ENCODE measurements around the gene HTRA2. TPM values are rescaled to one million over a fixed set of nuclear protein-coding genes. Genes with fewer than 3 reads are reported as not detected.

Gene HTRA2
- total RNA-seq, 1 donor from 2014 or later, result 25.7 TPM

GRCh38 chr2:74571058-74571457 lies 41.3 kb downstream of the HTRA2 start:
- DNase-seq (ENCODE audit: low spot score in 2 of 2, unreplicated experiment in 2 of 2), result no peak
- no peak for TF ChIP-seq CTCF (IDR thresholded peaks at IDR 0.05; ENCODE audit: unreplicated experiment)
- Mint-ChIP-seq H3K36me3 (peaks cover 3% of the 10 kb centered on the region), H3K4me3 (no peak overlapping the region), H3K4me1 (peaks cover 3% of the 10 kb centered on the region), H3K9me3 (no peaks in the 10 kb centered on the region), H3K27me3 (ENCODE audit: low read depth) (peaks cover 5% of the 10 kb centered on the region), H3K27ac (no peak overlapping the region)

- H3K27me3 Mint-ChIP-seq (ENCODE audit: low read depth), result peaks cover 5% of the 10 kb centered on the region
- peaks cover 3% of the 10 kb centered on the region for H3K4me1 Mint-ChIP-seq
- no peak overlapping the region for H3K27ac Mint-ChIP-seq
- no peak for DNase-seq (ENCODE audit: low spot score in 2 of 2, unreplicated experiment in 2 of 2)
- H3K4me3 Mint-ChIP-seq, result no peak overlapping the region
- TF ChIP-seq CTCF (IDR thresholded peaks at IDR 0.05; ENCODE audit: unreplicated experiment), result no peak
- peaks cover 3% of the 10 kb centered on the region for H3K36me3 Mint-ChIP-seq
- no peaks in the 10 kb centered on the region for H3K9me3 Mint-ChIP-seq
Measured at GRCh38 chr2:74572178-74572925, 42.6 kb downstream of the HTRA2 start.

- TF ChIP-seq CTCF (IDR thresholded peaks at IDR 0.05; ENCODE audit: unreplicated experiment), result no peak
- no peak overlapping the region for H3K4me3 Mint-ChIP-seq
- no peaks in the 10 kb centered on the region for H3K4me1 Mint-ChIP-seq
- no peaks in the 10 kb centered on the region for H3K27me3 Mint-ChIP-seq (ENCODE audit: low read depth)
- no peaks in the 10 kb centered on the region for H3K36me3 Mint-ChIP-seq
- no peak for DNase-seq (ENCODE audit: low spot score in 2 of 2, unreplicated experiment in 2 of 2)
- H3K27ac Mint-ChIP-seq, result no peak overlapping the region
- H3K9me3 Mint-ChIP-seq, result no peaks in the 10 kb centered on the region
Measured at GRCh38 chr2:74573747-74574562, 44.2 kb downstream of the HTRA2 start.

GRCh38 chr2:74575320-74575719 lies 45.6 kb downstream of the HTRA2 start:
- H3K9me3 Mint-ChIP-seq, result no peaks in the 10 kb centered on the region
- DNase-seq (ENCODE audit: low spot score in 2 of 2, unreplicated experiment in 2 of 2), result no peak
- no peak overlapping the region for H3K4me3 Mint-ChIP-seq
- H3K4me1 Mint-ChIP-seq, result no peaks in the 10 kb centered on the region
- H3K27ac Mint-ChIP-seq, result no peak overlapping the region
- no peak for TF ChIP-seq CTCF (IDR thresholded peaks at IDR 0.05; ENCODE audit: unreplicated experiment)
- H3K27me3 Mint-ChIP-seq (ENCODE audit: low read depth), result no peaks in the 10 kb centered on the region
- H3K36me3 Mint-ChIP-seq, result no peaks in the 10 kb centered on the region

GRCh38 chr2:74576211-74576862 lies 46.6 kb downstream of the HTRA2 start:
- no peaks in the 10 kb centered on the region for H3K4me1 Mint-ChIP-seq
- no peaks in the 10 kb centered on the region for H3K36me3 Mint-ChIP-seq
- TF ChIP-seq CTCF (IDR thresholded peaks at IDR 0.05; ENCODE audit: unreplicated experiment), result no peak
- no peaks in the 10 kb centered on the region for H3K9me3 Mint-ChIP-seq
- no peak for DNase-seq (ENCODE audit: low spot score in 2 of 2, unreplicated experiment in 2 of 2)
- H3K4me3 Mint-ChIP-seq, result no peak overlapping the region
- no peaks in the 10 kb centered on the region for H3K27me3 Mint-ChIP-seq (ENCODE audit: low read depth)
- no peak overlapping the region for H3K27ac Mint-ChIP-seq
